Measurements from ENCODE around the gene CETN3. TPM values are rescaled to one million over a fixed set of nuclear protein-coding genes. Genes with fewer than 3 reads are reported as not detected.

Gene CETN3
- polyA plus RNA-seq, 1 experiment, result 2.2 TPM

- no peaks in the 10 kb centered on the region for H3K27me3 ChIP-seq (ENCODE audit: control insufficient read depth, insufficient read depth, low read length)
- POLR2A ChIA-PET, result no interaction called here
- TF ChIP-seq CTCF (IDR thresholded peaks at IDR 0.05; ENCODE audit: insufficient read depth, low read depth, low read length), result no peak
- H3K4me3 ChIP-seq (ENCODE audit: low read depth, low read length), result no peak overlapping the region
- CTCF ChIA-PET, result no interaction called here
- DNase-seq (ENCODE audit: low read depth), result no peak
- H3K36me3 ChIP-seq (ENCODE audit: control insufficient read depth, insufficient read depth, low read length), result no peaks in the 10 kb centered on the region
Measured at GRCh38 chr5:90368454-90369246, 40.9 kb downstream of the CETN3 start.

- DNase-seq (ENCODE audit: low read depth), result no peak
- TF ChIP-seq CTCF (IDR thresholded peaks at IDR 0.05; ENCODE audit: insufficient read depth, low read depth, low read length), result no peak
- Histone ChIP-seq H3K4me3 (ENCODE audit: low read depth, low read length) (no peak overlapping the region), H3K36me3 (ENCODE audit: control insufficient read depth, insufficient read depth, low read length) (no peaks in the 10 kb centered on the region), H3K27me3 (ENCODE audit: control insufficient read depth, insufficient read depth, low read length) (no peaks in the 10 kb centered on the region)
- POLR2A ChIA-PET, result no interaction called here
- CTCF ChIA-PET, result no interaction called here
Measured at GRCh38 chr5:90367879-90368278, 41.7 kb downstream of the CETN3 start.

GRCh38 chr5:90366948-90367347 is 42.6 kb downstream of the CETN3 start:
- Histone ChIP-seq H3K36me3 (ENCODE audit: control insufficient read depth, insufficient read depth, low read length) (no peaks in the 10 kb centered on the region), H3K4me3 (ENCODE audit: low read depth, low read length) (no peak overlapping the region), H3K27me3 (ENCODE audit: control insufficient read depth, insufficient read depth, low read length) (no peaks in the 10 kb centered on the region)
- DNase-seq (ENCODE audit: low read depth), result no peak
- ChIA-PET POLR2A (no interaction called here), CTCF (no interaction called here)
- TF ChIP-seq CTCF (IDR thresholded peaks at IDR 0.05; ENCODE audit: insufficient read depth, low read depth, low read length), result no peak

- DNase-seq (ENCODE audit: low read depth), result no peak
- ChIA-PET CTCF (interaction anchor here (0.6 kb wide), 1 partner anchor 35 kb away, joined by 3 read pairs; no protein-coding TSS in a partner anchor), POLR2A (no interaction called here)
- H3K4me3 ChIP-seq (ENCODE audit: low read depth, low read length), result no peak overlapping the region
- TF ChIP-seq CTCF (IDR thresholded peaks at IDR 0.05; ENCODE audit: insufficient read depth, low read depth, low read length), result no peak
- no peaks in the 10 kb centered on the region for H3K27me3 ChIP-seq (ENCODE audit: control insufficient read depth, insufficient read depth, low read length)
- no peaks in the 10 kb centered on the region for H3K36me3 ChIP-seq (ENCODE audit: control insufficient read depth, insufficient read depth, low read length)
Measured at GRCh38 chr5:90365328-90365727, 44.2 kb downstream of the CETN3 start.

GRCh38 chr5:90359073-90359920 is 50.3 kb downstream of the CETN3 start:
- no peak for DNase-seq (ENCODE audit: low read depth)
- no peaks in the 10 kb centered on the region for H3K27me3 ChIP-seq (ENCODE audit: control insufficient read depth, insufficient read depth, low read length)
- ChIA-PET CTCF (interaction anchor here (1.1 kb wide), 1 partner anchor 26 kb away, joined by 3 read pairs; no protein-coding TSS in a partner anchor), POLR2A (no interaction called here)
- no peaks in the 10 kb centered on the region for H3K36me3 ChIP-seq (ENCODE audit: control insufficient read depth, insufficient read depth, low read length)
- H3K4me3 ChIP-seq (ENCODE audit: low read depth, low read length), result no peak overlapping the region
- no peak for TF ChIP-seq CTCF (IDR thresholded peaks at IDR 0.05; ENCODE audit: insufficient read depth, low read depth, low read length)
